Cardiac septum (tissue), 1 donor: ENCODE data around the gene PHF24. TPM values are rescaled to one million over a fixed set of nuclear protein-coding genes. Genes with fewer than 3 reads are reported as not detected.
"Not testable (repeated sequence)": the region's sequence is repeated elsewhere in the genome, so short reads cannot be mapped to it uniquely, and the experiment has no call there.

Experiments
- DNase-seq: peaks from one replicate; pipeline ENCODE4 v3.0.0-alpha.2; 2020; ENCODE audit warnings: low spot score
- intact Hi-C: fragments of 100-400 bp; cut with DNase I; formaldehyde crosslinking; loops from one replicate; pipeline ENCODE4 v1.14.0; 2022
- total RNA-seq: library from RNA; stranded (reverse); fragmentation: NEBNext Ultra II Directional; extraction: Animal tissue kit (Norgen Biotek cat#: 25700); gene quantifications from one replicate; pipeline ENCODE4 v1.2.1, GENCODE V29; 2021
- donor health status: DM: no; HTN: no; CAD: no.

The PHF24 gene
- total RNA-seq, 1 donor from 2014 or later = 0.57 TPM

- intact Hi-C loops = loop anchor here (5.0 kb wide), 1 partner anchor 78 kb away; the partner anchor contains the start of gene VCP
- DNase-seq = no peak
Measured at GRCh38 chr9:34994260-34994899, 36.3 kb downstream of the PHF24 start.

GRCh38 chr9:34994900-34995669, 37.0 kb downstream of the PHF24 start:
- intact Hi-C loops = loop anchor here (5.0 kb wide), 2 partner anchors 57 to 77 kb away; partner anchors contain the start of gene VCP

GRCh38 chr9:34995670-34996060, 37.6 kb downstream of the PHF24 start:
- no peak for DNase-seq
- intact Hi-C loops = loop anchor here (5.0 kb wide), 1 partner anchor 57 kb away; no protein-coding TSS in a partner anchor

More at GRCh38 chr9:34994900-34995669, 37.0 kb downstream of the PHF24 start:
- no peak for DNase-seq

GRCh38 chr9:34996181-34996904, 38.3 kb downstream of the PHF24 start:
- no peak for DNase-seq
- intact Hi-C loops = loop anchor here (5.0 kb wide), 1 partner anchor 56 kb away; no protein-coding TSS in a partner anchor

GRCh38 chr9:34996905-34997279, 38.8 kb downstream of the PHF24 start:
- DNase-seq = no peak
- intact Hi-C loops = loop anchor here (5.0 kb wide), 1 partner anchor 55 kb away; no protein-coding TSS in a partner anchor

- DNase-seq = no peak
- intact Hi-C loops = loop anchor here (5.0 kb wide), 1 partner anchor 55 kb away; no protein-coding TSS in a partner anchor
Measured at GRCh38 chr9:34997379-34997781, 39.3 kb downstream of the PHF24 start.

- intact Hi-C loops = loop anchor here (5.0 kb wide), 1 partner anchor 54 kb away; no protein-coding TSS in a partner anchor
- DNase-seq = no peak
Measured at GRCh38 chr9:34998266-34998665, 40.2 kb downstream of the PHF24 start.

GRCh38 chr9:34999576-34999975, 41.5 kb downstream of the PHF24 start:
- intact Hi-C loops = loop anchor here (5.0 kb wide), 1 partner anchor 53 kb away; no protein-coding TSS in a partner anchor
- no peak for DNase-seq

- intact Hi-C loops = no loop called here
Measured at GRCh38 chr9:35000535-35001284, 42.6 kb downstream of the PHF24 start.

GRCh38 chr9:35001285-35001677, 43.2 kb downstream of the PHF24 start:
- intact Hi-C loops = no loop called here
- no peak for DNase-seq

More at GRCh38 chr9:35000535-35001284, 42.6 kb downstream of the PHF24 start:
- DNase-seq = no peak

GRCh38 chr9:35001803-35002502, 43.9 kb downstream of the PHF24 start:
- DNase-seq = no peak
- intact Hi-C loops = no loop called here

- no peak for DNase-seq
- intact Hi-C loops = no loop called here
Measured at GRCh38 chr9:35002623-35003022, 44.5 kb downstream of the PHF24 start.

- DNase-seq, intact Hi-C loops: not testable (repeated sequence)
Measured at GRCh38 chr9:35004299-35004698, 46.2 kb downstream of the PHF24 start.

GRCh38 chr9:35010351-35010958, 52.4 kb downstream of the PHF24 start:
- DNase-seq = no peak
- intact Hi-C loops = no loop called here

- intact Hi-C loops = no loop called here
- DNase-seq = no peak
Measured at GRCh38 chr9:35014517-35014916, 56.4 kb downstream of the PHF24 start.

- intact Hi-C loops, DNase-seq: not testable (repeated sequence)
Measured at GRCh38 chr9:35023443-35023842, 65.4 kb downstream of the PHF24 start.

- intact Hi-C loops = no loop called here
Measured at GRCh38 chr9:35026671-35027070, 68.6 kb downstream of the PHF24 start.

GRCh38 chr9:35027374-35027773, 69.3 kb downstream of the PHF24 start:
- intact Hi-C loops = no loop called here
- DNase-seq = no peak

More at GRCh38 chr9:35026671-35027070, 68.6 kb downstream of the PHF24 start:
- no peak for DNase-seq
